Stimulated activated CD4-positive, alpha-beta T cell treated with anti-CD3 and anti-CD28 coated beads, Interleukin-15, amount 100 ng/mL, for 48 hours (primary cell): ENCODE data around the gene EHMT1.

Experiments used
- DNase-seq, 2 donors: peaks; one replicate each; pipeline ENCODE4 v3.0.0-alpha.2; 2020; ENCODE audit warnings: low read depth in 2 of 2

EHMT1 gene

GRCh38 chr9:137646341-137646740 is 27.5 kb downstream of the EHMT1 start:
- DNase-seq = no peak

DNA sequence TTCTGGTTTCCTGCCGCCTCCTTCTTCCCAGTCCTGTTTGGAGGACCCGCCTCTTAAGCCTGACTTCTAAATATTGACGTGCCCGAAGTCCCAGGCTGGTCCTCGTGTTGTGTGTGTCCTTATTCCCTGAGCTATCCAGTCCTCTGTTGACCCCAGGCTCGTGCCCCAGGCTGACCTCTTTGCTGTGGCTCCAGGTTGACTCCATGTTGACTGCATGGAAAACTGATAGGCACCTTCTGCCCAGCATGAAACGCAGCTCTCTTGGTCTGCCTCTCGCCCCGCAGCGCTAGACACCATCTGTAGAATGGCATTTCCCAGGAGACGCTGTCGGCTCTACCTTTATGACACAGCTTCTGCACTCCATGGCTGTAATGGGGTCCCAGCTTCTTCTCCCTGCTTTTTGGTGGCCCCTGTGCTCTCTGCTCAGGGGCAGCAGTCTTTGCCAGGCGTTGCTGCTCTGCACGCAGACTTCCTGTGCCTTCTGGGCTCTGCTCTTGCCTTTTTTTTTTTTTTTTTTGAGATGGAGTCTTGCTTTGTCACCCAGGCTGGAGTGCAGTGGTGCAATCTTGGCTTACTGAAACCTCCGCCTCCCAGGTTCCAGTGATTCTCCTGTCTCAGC is 28.4 kb downstream of the EHMT1 start:
- DNase-seq = no peak

DNA sequence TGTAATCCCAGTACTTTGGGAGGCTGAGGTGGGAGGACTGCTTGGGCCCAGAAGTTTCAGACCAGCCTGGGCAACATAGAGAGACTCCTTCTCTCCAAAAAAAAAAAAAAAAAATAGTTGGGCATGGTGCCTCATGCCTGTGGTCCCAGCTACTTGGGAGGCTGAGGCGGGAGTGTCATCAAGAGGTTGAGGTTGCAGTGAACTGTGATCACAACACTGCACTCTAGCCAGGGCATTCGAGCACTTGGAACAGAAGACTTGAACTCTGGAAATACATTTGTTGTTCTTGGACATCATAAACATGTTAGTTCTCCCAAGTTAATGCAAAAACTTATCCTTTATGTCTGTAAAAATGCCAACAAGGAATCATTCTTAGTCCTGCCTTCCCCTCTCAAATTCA is 29.6 kb downstream of the EHMT1 start:
- no peak for DNase-seq

DNA sequence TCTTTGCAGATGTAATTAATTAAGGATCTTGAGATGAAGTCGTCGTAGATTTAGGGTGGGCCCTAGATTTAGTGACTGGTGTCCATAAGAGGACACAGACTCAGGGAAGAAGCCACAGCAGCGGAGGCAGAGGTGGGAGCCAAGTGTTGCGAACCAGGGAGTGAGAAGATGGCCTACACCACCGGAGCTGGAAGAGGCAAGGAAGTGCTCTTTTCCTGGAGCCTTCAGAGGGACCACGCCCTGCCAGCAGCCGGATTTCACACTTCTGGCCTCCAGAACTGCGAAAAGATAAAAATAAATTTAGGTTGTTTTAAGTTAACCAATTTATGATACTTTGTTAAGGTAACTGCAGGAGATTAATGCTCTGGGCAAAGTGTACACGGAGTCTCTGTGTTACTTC is 30.7 kb downstream of the EHMT1 start:
- no peak for DNase-seq

GRCh38 chr9:137650259-137650658 is 31.5 kb downstream of the EHMT1 start:
- DNase-seq = no peak

- DNase-seq = no peak
These were observed 32.0 kb downstream of the EHMT1 start for GRCh38 chr9:137650779-137651178.

GRCh38 chr9:137656416-137656815 is 37.6 kb downstream of the EHMT1 start:
- no peak for DNase-seq

- DNase-seq = no peak
These were observed 38.8 kb downstream of the EHMT1 start for GRCh38 chr9:137657606-137658005.

GRCh38 chr9:137658781-137659180 is 40.0 kb downstream of the EHMT1 start:
- no peak for DNase-seq

DNA sequence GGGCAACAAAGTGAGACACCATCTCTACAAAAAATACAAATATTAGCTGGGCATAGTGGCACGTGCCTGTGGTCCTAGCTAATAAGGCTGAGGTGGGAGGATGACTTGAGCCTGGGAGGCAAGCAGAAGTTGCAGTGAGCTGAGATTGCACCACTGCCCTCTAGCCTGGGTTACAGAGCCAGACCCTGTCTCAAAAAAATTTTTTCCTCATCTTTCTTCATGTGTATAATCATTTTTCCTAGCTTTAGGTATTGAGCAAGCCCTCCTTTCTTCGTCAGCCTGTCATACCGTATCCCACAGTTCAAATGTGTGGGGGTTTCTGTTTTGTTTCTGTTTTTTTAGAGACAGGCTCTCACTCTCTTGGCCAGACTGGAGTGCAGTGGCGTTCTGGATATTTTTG is 41.3 kb downstream of the EHMT1 start:
- DNase-seq = no peak

DNA sequence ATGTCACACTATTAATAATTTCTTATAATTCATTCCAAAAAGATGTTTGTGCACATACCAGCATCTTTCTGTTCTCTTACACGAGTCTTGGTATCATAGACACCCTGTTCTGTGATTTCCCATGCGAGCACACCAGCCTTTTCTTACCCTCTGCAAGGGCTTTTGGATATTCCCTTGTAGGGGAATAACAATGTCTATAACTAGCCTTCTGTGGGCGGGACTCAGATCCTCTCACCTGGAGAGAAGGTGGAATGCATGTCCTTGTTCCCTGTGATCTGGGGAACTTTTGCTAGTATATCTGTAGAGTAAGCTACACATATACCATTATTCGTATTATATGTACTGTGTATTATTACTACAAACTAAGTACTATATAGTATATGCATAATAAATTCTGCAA is 44.8 kb downstream of the EHMT1 start:
- no peak for DNase-seq

DNA sequence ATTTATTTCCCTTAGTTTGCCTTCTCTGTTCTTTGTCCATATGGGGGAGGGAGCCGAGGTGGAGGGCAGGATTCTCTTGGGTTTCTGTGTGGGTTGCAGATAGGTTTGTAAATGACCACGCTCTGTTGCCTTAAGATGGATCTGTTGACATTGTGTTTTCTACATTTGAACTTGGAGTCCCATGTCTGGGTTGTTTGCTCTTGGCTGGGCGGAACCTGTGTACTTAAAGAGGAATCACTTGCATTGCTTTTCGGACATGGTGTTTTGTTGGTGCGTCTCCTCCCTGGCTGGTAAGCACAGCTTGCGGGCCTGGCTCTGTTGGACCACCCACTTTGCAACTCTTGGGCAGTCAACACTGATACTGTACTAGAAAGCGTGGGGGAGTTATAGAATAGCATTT is 45.9 kb downstream of the EHMT1 start:
- DNase-seq = no peak

DNA sequence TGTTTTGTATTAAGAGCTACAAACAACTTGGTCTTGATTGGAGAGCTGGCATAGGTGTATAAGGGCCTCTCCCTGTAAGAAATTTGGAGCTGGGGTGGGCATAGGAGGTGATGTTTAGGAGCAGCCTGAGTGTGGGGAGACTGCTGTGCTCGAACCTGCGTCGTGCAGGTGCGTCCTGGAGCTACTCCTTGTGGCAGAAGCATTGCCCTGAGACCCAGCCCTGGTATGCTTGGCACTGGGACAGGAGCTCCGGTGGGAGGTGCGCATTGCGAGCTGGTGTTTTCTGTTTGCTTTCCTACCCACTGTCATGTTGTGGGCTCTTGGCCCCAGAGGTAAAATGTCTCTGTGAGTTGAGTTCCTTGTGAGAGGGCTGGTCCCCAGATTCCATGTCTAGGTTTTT is 46.4 kb downstream of the EHMT1 start:
- DNase-seq = no peak

DNA sequence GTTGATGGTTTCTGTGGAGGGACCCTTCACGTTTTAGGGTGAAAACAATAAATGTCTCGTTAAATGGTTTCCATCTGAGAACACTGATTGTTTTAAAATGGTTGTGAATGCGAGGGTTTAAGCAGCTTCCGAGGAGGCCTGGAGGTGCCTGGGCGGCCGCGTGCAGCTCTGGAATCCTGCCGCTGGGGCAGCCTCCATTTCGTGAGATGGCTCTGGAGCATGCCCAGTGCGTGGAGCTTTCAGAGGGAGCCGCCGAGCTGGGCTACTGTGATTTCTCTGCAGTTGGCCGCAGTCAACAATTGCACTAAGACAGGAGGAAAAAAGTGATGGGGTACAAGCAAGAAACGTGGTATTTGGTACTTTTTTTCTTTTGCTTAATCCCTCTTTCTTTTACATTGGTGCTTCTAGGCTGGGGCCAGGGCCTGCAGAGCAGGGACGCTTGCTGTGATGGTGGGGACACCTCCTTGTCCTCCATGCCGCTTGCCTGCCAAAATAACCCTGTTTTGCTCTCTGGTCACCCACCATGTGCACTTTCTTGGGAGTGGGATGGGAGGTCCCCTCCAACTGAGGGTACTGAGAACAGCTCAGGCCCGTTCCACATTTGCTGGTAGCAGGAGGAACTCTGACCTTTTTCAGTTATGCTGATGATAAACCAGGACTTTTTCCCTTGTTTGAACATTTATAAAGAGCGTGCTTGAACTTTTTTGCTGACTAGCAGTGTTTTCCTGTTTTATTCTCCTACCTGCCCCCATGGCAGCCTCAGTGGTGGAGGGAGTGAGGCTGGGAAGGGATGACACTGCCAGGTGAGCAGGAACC is 47.1 kb downstream of the EHMT1 start:
- DNase-seq = no peak

- no peak for DNase-seq
These were observed 47.7 kb downstream of the EHMT1 start for GRCh38 chr9:137666513-137666822.

GRCh38 chr9:137666955-137667670 is 48.3 kb downstream of the EHMT1 start:
- DNase-seq = no peak

GRCh38 chr9:137668203-137668602 is 49.4 kb downstream of the EHMT1 start:
- no peak for DNase-seq

- no peak for DNase-seq
These were observed 50.5 kb downstream of the EHMT1 start for GRCh38 chr9:137669261-137669672.

- DNase-seq = no peak
These were observed 51.8 kb downstream of the EHMT1 start for GRCh38 chr9:137670391-137671195.

DNA sequence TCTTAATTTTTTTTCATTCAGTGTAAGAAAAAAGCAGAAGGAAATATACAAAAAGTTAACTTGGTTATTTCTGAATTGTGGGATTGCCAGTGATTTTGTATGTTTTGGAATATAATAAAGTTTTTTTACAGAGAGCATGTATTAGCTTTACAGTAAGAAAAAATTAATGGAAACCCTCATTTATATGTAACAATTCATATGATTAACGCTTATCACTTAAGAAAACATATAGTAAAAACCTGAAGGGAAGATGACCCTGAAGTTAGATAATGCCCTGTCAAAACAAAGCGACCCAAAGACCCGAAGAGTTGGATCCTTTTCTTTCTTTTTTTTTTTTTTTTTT is 52.4 kb downstream of the EHMT1 start:
- no peak for DNase-seq

- no peak for DNase-seq
These were observed 52.9 kb downstream of the EHMT1 start for GRCh38 chr9:137671721-137672120.
